AG10803 (cell line): ENCODE results near the gene KCTD16.

Experiments used
- DNase-seq: peaks from one replicate; pipeline ENCODE4 v3.0.0; 2010; ENCODE audit warnings: low read depth
- H3K4me3 ChIP-seq: 2 replicates; pipeline ENCODE4 v1.5.1; 2011; ENCODE audit warnings: mild to moderate bottlenecking, low read length, control low read depth
- TF ChIP-seq, protein P1 (sequence below): conservative IDR thresholded peaks from 2 replicates; pipeline ENCODE4 v1.5.1; 2011; ENCODE audit warnings: mild to moderate bottlenecking, low read length, control low read depth, inconsistent platforms

Gene KCTD16

DNA sequence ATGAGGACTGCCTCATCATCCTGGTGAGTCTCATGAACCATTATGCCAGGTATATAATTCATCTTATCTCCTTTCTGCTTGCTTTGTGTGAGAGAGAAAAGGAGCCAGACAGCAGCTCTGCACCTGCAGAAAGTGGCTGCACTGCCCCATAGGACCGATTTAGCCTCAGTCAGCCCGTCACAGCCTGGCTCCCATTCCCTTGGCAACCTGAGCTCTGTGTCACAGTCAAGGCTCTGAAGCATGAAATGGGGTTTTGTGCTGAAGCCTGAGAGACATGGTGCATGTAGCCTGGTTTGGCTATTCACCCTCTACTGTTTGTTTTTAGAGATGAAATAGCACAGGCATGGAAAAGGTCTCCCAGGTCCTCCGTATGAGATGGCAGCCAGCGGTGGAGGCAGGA lies 198.3 kb downstream of the KCTD16 start:
- DNase-seq: no peak
- TF ChIP-seq, protein P1, sequence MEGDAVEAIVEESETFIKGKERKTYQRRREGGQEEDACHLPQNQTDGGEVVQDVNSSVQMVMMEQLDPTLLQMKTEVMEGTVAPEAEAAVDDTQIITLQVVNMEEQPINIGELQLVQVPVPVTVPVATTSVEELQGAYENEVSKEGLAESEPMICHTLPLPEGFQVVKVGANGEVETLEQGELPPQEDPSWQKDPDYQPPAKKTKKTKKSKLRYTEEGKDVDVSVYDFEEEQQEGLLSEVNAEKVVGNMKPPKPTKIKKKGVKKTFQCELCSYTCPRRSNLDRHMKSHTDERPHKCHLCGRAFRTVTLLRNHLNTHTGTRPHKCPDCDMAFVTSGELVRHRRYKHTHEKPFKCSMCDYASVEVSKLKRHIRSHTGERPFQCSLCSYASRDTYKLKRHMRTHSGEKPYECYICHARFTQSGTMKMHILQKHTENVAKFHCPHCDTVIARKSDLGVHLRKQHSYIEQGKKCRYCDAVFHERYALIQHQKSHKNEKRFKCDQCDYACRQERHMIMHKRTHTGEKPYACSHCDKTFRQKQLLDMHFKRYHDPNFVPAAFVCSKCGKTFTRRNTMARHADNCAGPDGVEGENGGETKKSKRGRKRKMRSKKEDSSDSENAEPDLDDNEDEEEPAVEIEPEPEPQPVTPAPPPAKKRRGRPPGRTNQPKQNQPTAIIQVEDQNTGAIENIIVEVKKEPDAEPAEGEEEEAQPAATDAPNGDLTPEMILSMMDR: no peak
- no peak overlapping the region for H3K4me3 ChIP-seq

DNA sequence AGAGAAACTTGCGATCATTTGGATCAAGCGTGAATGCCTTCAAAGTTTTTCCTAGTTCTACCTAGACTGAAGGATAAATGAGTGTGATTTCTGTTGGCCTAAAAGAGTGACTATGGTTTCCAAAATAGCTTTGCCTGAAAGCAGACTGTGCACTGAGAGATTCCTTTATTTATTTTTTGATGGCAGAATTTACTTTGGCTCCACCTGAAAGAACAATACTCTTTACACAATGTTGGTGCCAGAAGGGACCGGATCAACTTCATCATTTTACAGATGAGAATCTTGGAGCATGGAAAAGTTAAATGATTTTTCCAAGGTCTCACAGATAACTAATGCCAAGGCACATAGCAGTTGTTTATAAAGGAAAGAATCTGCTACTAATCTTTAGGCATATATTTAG lies 199.6 kb downstream of the KCTD16 start:
- no peak overlapping the region for H3K4me3 ChIP-seq
- TF ChIP-seq, protein P1: no peak
- DNase-seq: no peak

DNA sequence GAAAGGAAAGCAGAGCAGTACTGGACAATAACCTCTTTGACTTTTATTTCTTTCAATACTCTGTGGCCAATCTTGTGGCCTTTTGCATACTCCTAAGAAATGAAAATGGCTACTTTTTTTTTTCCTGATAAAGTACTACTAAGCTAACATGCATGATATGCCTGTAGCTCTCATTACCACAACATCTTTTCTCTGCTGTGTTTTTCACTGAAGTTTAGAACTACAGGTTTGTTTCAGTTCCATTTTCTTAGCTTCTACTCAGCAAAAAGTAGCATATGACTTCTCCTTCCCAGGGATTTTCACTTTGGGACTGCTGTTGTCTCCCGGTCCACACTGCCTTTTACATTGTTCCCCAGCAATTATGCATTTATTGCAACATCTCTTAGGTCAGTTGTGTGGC lies 204.0 kb downstream of the KCTD16 start:
- DNase-seq: no peak
- TF ChIP-seq, protein P1: no peak
- H3K4me3 ChIP-seq: no peak overlapping the region

DNA sequence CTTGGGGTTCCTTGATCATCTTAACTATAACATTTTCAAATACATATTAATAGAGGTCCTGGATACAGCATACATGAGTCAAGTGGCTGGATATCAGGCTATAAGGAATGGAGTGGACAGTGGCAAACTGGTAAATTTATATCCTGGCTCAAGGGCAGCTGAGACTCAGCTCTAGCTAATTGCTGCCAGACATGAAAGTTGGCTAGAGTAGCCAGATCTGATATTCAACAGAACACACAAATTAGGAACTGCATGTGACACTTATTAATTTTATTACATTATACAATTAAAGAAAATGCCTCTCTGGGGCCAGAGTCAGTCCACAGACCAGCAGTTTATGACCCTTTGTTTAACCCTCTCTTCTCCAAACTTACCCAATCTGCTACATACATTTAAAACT lies 206.5 kb downstream of the KCTD16 start:
- H3K4me3 ChIP-seq: no peak overlapping the region
- TF ChIP-seq, protein P1: no peak
- DNase-seq: no peak

DNA sequence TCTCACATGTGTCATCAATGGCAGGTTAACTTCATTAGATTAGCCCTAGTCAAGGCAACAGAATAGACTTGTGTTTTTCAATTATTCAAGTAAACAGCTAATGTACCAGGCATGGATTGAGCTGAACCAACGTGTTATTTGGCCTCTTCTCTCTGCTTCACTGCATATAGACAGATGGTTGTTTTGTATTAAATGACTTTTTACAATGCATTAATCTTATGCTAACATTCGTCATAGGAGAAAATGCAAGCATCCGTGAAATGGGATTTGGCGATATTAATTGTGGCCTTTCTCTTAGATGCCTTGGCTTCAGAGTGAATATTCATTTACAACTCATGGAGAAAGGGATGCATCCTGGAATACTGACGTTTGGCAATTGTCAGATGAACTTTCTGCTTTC lies 208.0 kb downstream of the KCTD16 start:
- no peak overlapping the region for H3K4me3 ChIP-seq
- DNase-seq: no peak
- TF ChIP-seq, protein P1: no peak

DNA sequence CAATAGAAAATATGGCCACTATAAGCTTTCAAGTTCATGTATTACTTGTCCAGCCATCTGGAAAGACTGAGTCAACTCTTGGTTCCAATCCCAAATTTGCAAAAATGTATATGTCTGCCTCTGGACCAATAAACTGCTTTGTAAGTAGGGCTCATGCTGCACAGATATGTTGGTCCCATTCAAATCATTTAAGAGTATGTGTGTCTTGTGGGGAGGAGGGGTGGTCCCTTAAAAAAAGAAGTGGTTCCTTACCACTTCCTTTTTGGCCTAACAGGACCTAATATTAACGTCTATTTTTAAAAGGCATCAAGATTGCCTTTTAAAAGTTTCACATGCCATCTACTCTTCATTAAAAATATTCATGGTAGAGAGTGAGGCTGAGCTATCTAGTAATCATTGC lies 214.9 kb downstream of the KCTD16 start:
- H3K4me3 ChIP-seq: no peak overlapping the region
- TF ChIP-seq, protein P1: no peak
- DNase-seq: no peak

DNA sequence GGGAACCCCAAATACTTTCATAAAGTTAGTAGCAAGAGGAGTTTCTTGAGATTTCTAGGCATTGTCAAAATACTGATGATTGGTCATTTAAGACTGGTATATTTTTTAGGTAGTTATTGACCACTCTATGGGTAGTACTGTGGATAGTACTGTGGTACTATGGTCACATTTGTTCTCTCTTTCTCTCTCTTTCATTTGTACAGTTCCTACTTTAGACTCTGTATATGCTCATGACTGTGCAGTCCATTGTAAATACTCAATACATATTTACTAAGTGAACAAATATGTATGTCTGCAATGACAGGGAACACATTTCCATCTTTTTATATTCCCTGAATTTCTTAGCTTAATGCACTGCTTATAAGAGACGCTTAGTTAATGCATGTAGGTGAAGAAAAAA lies 215.6 kb downstream of the KCTD16 start:
- TF ChIP-seq, protein P1: no peak

More for the DNA sequence above, 215.6 kb downstream of the KCTD16 start:
- DNase-seq: no peak
- no peak overlapping the region for H3K4me3 ChIP-seq
